SK-N-SH (cell line): ENCODE measurements around the gene GSK3A. TPM values are rescaled to one million over a fixed set of nuclear protein-coding genes. Genes with fewer than 3 reads are reported as not detected.

Experiments used
- CTCF ChIA-PET: fragments of 300-600, 350-600 bp; formaldehyde crosslinking; extraction: SDS; loops from one replicate; lab custom pipeline; 2021; lab: Yijun Ruan, JAX
- POLR2A ChIA-PET: fragments of 350-600 bp; sonication (Branson Sonifier 250); formaldehyde crosslinking; extraction: SDS; loops from one replicate; lab custom pipeline; 2020; ENCODE audit warnings: antibody characterized with exemption, inconsistent platforms; lab: Yijun Ruan, JAX
- DNase-seq: peaks from one replicate; pipeline ENCODE4 v3.0.0; 2012
- H2AFZ ChIP-seq: fragments of 200-600 bp; sonication (generic); 2 replicates; pipeline ENCODE4 v1.8.1; 2016; ENCODE audit warnings: antibody characterized with exemption, mild to moderate bottlenecking, low read depth
- H3F3A ChIP-seq: fragments of 200-600 bp; sonication (generic); replicated peaks from 2 replicates; pipeline ENCODE3; 2016; ENCODE audit warnings: antibody characterized with exemption, mild to moderate bottlenecking; ENCODE audit not compliant: insufficient read depth
- H3K27ac ChIP-seq, 2 experiments: fragments of 200-500 bp in 1 of 2; fragments of 200-600 bp in 1 of 2; sonication (Bioruptor generic) in 1 of 2; sonication (generic), shearing (Covaris generic) in 1 of 2; 2 replicates each; pipeline versions ENCODE4 v1.5.1 to v1.6.1; 2014 to 2016; ENCODE audit warnings: low read depth in 2 of 2, inconsistent platforms in 1 of 2, low read length in 1 of 2, mild to moderate bottlenecking in 1 of 2, mixed read lengths in 1 of 2
- H3K27me3 ChIP-seq: fragments of 200-600 bp; sonication (generic), shearing (Covaris generic); 2 replicates; pipeline ENCODE4 v1.6.1; 2016; ENCODE audit warnings: mixed run types; ENCODE audit not compliant: insufficient read depth
- H3K36me3 ChIP-seq, 2 experiments: fragments of 200-500 bp in 1 of 2; fragments of 200-600 bp in 1 of 2; sonication (Bioruptor generic) in 1 of 2; sonication (generic) in 1 of 2; replicated peaks in 1 of 2; 2 replicates each; pipeline versions ENCODE3 to v1.5.1; 2014 to 2016; ENCODE audit warnings: low read length in 1 of 2, mild to moderate bottlenecking in 1 of 2; ENCODE audit not compliant: insufficient read depth in 2 of 2, control insufficient read depth in 1 of 2
- H3K4me1 ChIP-seq, 2 experiments: fragments of 200-500 bp in 1 of 2; fragments of 200-600 bp in 1 of 2; sonication (Bioruptor generic) in 1 of 2; sonication (generic), shearing (Covaris generic) in 1 of 2; 2 replicates each; pipeline versions ENCODE4 v1.5.1 to v1.6.1; 2014 to 2016; ENCODE audit warnings: low read depth in 1 of 2, low read length in 1 of 2, mixed run types in 1 of 2; ENCODE audit not compliant: insufficient read depth in 2 of 2, control insufficient read depth in 1 of 2
- H3K4me2 ChIP-seq: fragments of 200-600 bp; sonication (generic), shearing (Covaris generic); 2 replicates; pipeline ENCODE4 v1.6.1; 2017; ENCODE audit warnings: mixed run types
- H3K4me3 ChIP-seq, 2 experiments: fragments of 200-500 bp in 1 of 2; fragments of 200-600 bp in 1 of 2; sonication (Bioruptor generic) in 1 of 2; sonication (generic), shearing (Covaris generic) in 1 of 2; 2 replicates each; pipeline versions ENCODE4 v1.5.1 to v1.8.1; 2014 to 2016; ENCODE audit warnings: low read depth in 2 of 2, inconsistent platforms in 1 of 2, low read length in 1 of 2, mild to moderate bottlenecking in 1 of 2, mixed read lengths in 1 of 2, moderate library complexity in 1 of 2
- H3K79me2 ChIP-seq: fragments of 200-600 bp; sonication (generic); 2 replicates; pipeline ENCODE4 v1.8.1; 2017; ENCODE audit warnings: mild to moderate bottlenecking; ENCODE audit not compliant: insufficient read depth
- H3K9ac ChIP-seq: fragments of 200-600 bp; sonication (generic); 2 replicates; pipeline ENCODE4 v1.6.1; 2017; ENCODE audit warnings: mixed run types
- H3K9me2 ChIP-seq: fragments of 200-600 bp; sonication (generic); 2 replicates; pipeline ENCODE4 v1.6.1; 2017; ENCODE audit warnings: mixed run types
- H3K9me3 ChIP-seq: fragments of 200-600 bp; sonication (generic); 2 replicates; pipeline ENCODE4 v1.6.1; 2017; ENCODE audit warnings: mixed run types, mild to moderate bottlenecking, moderate library complexity
- H4K20me1 ChIP-seq: fragments of 200-600 bp; sonication (generic); 2 replicates; pipeline ENCODE4 v1.6.1; 2017; ENCODE audit warnings: mild to moderate bottlenecking, mixed run types; ENCODE audit not compliant: insufficient read depth
- CHD2 ChIP-seq: fragments of 150-350 bp; IDR thresholded peaks from 2 replicates; pipeline ENCODE4 v1.6.1; 2018; ENCODE audit warnings: low read length; ENCODE audit not compliant: partially characterized antibody
- ELF1 ChIP-seq: IDR thresholded peaks from 2 replicates; pipeline ENCODE4 v1.4.0; 2012
- EP300 ChIP-seq, 2 experiments: IDR thresholded peaks; 2 replicates each; pipeline versions ENCODE4 v1.4.0 to v1.6.1; 2012; ENCODE audit warnings: borderline replicate concordance in 1 of 2, low read depth in 1 of 2, low read length in 1 of 2
- FOSL2 ChIP-seq: IDR thresholded peaks from 2 replicates; pipeline ENCODE4 v1.4.0; 2012; ENCODE audit warnings: low read depth, mild to moderate bottlenecking, moderate library complexity, borderline replicate concordance
- FOXJ3 ChIP-seq: sonication (generic); formaldehyde crosslinking; IDR thresholded peaks from 2 replicates; pipeline ENCODE4 v1.5.1; 2020; ENCODE audit warnings: mild to moderate bottlenecking, missing genetic modification reagents
- FOXM1 ChIP-seq: IDR thresholded peaks from 2 replicates; pipeline ENCODE4 v1.4.0; 2012; ENCODE audit warnings: low read depth, mild to moderate bottlenecking
- MEF2A ChIP-seq: IDR thresholded peaks from 2 replicates; pipeline ENCODE4 v1.4.0; 2012; ENCODE audit warnings: low read depth, borderline replicate concordance
- NFIC ChIP-seq: IDR thresholded peaks from 2 replicates; pipeline ENCODE4 v1.4.0; 2012; ENCODE audit warnings: borderline replicate concordance
- POLR2AphosphoS5 ChIP-seq: IDR thresholded peaks from 2 replicates; pipeline ENCODE4 v1.6.1; 2012; ENCODE audit warnings: low read depth, low read length
- RCOR1 ChIP-seq: fragments of 150-350 bp; IDR thresholded peaks from 2 replicates; pipeline ENCODE4 v1.6.1; 2017; ENCODE audit warnings: antibody characterized with exemption, low read length
- REST ChIP-seq: IDR thresholded peaks from 2 replicates; pipeline ENCODE4 v1.6.1; 2012; ENCODE audit warnings: mild to moderate bottlenecking, low read depth, low read length, moderate library complexity
- RFX5 ChIP-seq: IDR thresholded peaks from 2 replicates; pipeline ENCODE4 v1.6.1; 2012; ENCODE audit warnings: mild to moderate bottlenecking, improper control_type of control experiment, low read length
- RXRA ChIP-seq: IDR thresholded peaks from 2 replicates; pipeline ENCODE4 v1.4.0; 2012; ENCODE audit warnings: low read depth, mild to moderate bottlenecking, borderline replicate concordance
- SIN3A ChIP-seq: IDR thresholded peaks from 2 replicates; pipeline ENCODE4 v1.6.1; 2012; ENCODE audit warnings: low read depth, mild to moderate bottlenecking, low read length, moderate library complexity, borderline replicate concordance
- SMC3 ChIP-seq: IDR thresholded peaks from 2 replicates; pipeline ENCODE4 v1.6.1; 2012; ENCODE audit warnings: low read depth, low read length, improper control_type of control experiment
- TAF1 ChIP-seq: IDR thresholded peaks from 2 replicates; pipeline ENCODE4 v1.6.1; 2012; ENCODE audit warnings: low read depth, mild to moderate bottlenecking, low read length, moderate library complexity, borderline replicate concordance
- TEAD4 ChIP-seq: IDR thresholded peaks from 2 replicates; pipeline ENCODE4 v1.4.0; 2012; ENCODE audit warnings: mild to moderate bottlenecking, borderline replicate concordance; ENCODE audit not compliant: insufficient read depth
- WGBS: methylation state at CpG from one replicate; pipeline ENCODE4 v1.1.6; 2017; ENCODE audit warnings: low lambda C conversion rate; 5-methylcytosine and 5-hydroxymethylcytosine counted together
- polyA plus RNA-seq, 3 experiments: library from polyadenylated mRNA; depleted of rRNA; stranded (reverse); fragments of >200 nt; gene quantifications; 2 replicates each; pipeline ENCODE4 v1.2.3, GENCODE V29; 2012
- TF ChIP-seq, protein P1 (sequence below): fragments of 200-600 bp; sonication (generic); IDR thresholded peaks from 2 replicates; pipeline ENCODE4 v1.6.1; 2017; ENCODE audit warnings: antibody characterized with exemption, mild to moderate bottlenecking, moderate library complexity
- TF ChIP-seq, protein P2 (sequence below): IDR thresholded peaks from 2 replicates; pipeline ENCODE4 v1.4.0; 2012; ENCODE audit warnings: low read depth
- TF ChIP-seq, protein P3 (sequence below): IDR thresholded peaks from 2 replicates; pipeline ENCODE4 v1.4.0; 2012; ENCODE audit warnings: low read depth, borderline replicate concordance

Gene GSK3A
- polyA plus RNA-seq, 1 of the 3 experiments (the other 2 are of a cell fraction), result 42.1 TPM

DNA sequence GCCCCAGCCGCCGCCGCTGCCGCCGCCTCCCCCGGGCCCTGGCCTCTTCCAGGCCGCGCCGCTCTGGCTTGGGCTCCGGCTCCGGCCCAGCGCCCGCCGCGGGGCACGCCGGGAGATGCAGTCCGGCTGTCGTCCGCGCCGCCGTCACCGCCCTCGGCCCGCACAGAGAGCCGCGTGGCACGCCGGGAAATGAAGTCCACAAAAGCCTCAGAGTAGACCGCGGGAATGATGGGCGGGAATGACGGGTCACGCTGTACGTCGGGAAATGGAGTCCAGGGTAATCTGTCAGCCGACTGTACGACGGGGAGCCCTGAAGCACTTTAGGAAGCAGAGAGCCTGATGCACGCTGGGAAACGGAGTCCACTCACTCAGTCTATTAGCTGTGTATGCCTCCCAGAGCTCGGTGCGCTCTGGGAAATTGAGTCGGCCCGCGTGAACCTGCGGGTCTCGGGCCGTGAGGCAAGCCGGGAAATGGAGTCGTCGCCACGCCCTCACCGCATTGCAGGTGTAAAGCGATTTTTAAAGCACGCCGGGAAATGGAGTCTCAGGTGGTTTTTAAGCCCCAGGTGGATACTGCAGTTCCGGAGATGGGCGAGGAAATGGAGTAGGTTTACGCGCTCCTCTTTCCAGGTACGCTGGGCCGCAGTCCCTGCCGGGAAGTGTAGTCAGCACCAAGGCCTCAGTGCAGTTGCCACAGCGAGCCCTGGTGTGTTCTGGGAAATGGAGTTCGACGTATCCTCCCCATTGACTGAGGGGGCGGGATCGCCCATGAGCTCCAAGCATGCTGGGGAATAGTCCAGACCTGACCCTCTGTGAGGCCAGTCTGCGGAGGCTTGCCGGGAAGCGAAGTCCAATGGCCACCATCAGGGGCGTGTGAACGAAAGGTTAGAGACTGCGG is at the start of gene GSK3A (continued):
- peak; percentile 32; the same call in 1 of the 2 replicates for TF ChIP-seq REST
- TF ChIP-seq TAF1, result peak; percentile 90
- no peak for TF ChIP-seq SMC3
- TF ChIP-seq, protein P1, sequence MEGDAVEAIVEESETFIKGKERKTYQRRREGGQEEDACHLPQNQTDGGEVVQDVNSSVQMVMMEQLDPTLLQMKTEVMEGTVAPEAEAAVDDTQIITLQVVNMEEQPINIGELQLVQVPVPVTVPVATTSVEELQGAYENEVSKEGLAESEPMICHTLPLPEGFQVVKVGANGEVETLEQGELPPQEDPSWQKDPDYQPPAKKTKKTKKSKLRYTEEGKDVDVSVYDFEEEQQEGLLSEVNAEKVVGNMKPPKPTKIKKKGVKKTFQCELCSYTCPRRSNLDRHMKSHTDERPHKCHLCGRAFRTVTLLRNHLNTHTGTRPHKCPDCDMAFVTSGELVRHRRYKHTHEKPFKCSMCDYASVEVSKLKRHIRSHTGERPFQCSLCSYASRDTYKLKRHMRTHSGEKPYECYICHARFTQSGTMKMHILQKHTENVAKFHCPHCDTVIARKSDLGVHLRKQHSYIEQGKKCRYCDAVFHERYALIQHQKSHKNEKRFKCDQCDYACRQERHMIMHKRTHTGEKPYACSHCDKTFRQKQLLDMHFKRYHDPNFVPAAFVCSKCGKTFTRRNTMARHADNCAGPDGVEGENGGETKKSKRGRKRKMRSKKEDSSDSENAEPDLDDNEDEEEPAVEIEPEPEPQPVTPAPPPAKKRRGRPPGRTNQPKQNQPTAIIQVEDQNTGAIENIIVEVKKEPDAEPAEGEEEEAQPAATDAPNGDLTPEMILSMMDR, result no peak
- TF ChIP-seq RFX5, result no peak
- TF ChIP-seq NFIC, result no peak
- TF ChIP-seq ELF1, result peak; percentile 87
- peak in 1 of 2 experiments; percentile 10; a peak in 1 of 4 replicates for TF ChIP-seq EP300 (IDR thresholded peaks at IDR 0.05; ENCODE audit: borderline replicate concordance in 1 of 2, low read depth in 1 of 2, low read length in 1 of 2)
- no peak for TF ChIP-seq FOXM1
- TF ChIP-seq, all 33 proteins: peak for 17

DNA sequence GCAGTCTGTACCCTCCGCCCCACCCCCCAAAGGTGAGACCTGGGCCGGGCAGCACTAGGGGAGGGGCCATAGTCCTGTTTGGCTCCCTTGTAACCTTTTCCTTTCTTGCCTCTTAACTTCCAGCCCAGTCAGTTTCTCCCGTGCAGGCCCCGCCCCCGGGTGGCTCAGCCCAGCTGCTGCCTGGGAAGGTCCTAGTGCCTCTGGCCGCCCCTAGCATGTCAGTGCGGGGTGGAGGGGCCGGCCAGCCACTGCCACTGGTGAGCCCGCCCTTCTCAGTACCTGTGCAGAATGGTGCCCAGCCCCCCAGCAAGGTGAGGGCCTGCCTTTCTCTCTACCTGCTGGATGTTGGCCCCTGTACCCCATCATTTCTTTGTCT is 49.0 kb upstream of the GSK3A start:
- DNase-seq, result no peak
- peaks cover 13% of the 10 kb centered on the region for H3F3A ChIP-seq
- no peaks in the 10 kb centered on the region for H3K9me3 ChIP-seq
- H3K27me3 ChIP-seq, result no peaks in the 10 kb centered on the region
- H2AFZ ChIP-seq, result no peak overlapping the region
- peaks cover 0 to 7% of the 10 kb centered on the region in 2 experiments; a peak in 1 of 4 replicates for H3K4me1 ChIP-seq
- peaks cover 16% of the 10 kb centered on the region for H3K79me2 ChIP-seq
- CTCF ChIA-PET, result interaction anchor here (2.0 to 9.5 kb wide), 3 partner anchors 13 to 47 kb away, joined by 6 to 60 read pairs (median 15); no protein-coding TSS in a partner anchor
- H4K20me1 ChIP-seq, result peaks cover 9% of the 10 kb centered on the region
- peaks cover 36 to 88% of the 10 kb centered on the region in 2 experiments for H3K36me3 ChIP-seq
- no peaks in the 10 kb centered on the region for H3K9me2 ChIP-seq
- H3K27ac ChIP-seq, result no peak overlapping the region; a peak in 1 of 4 replicates
- WGBS, result 77% methylated on average over 9 of the region's 9 CpGs
- no peak overlapping the region for H3K9ac ChIP-seq
- POLR2A ChIA-PET, result no interaction called here
- H3K4me3 ChIP-seq, result no peak overlapping the region
- H3K4me2 ChIP-seq, result no peak overlapping the region
- TF ChIP-seq EP300 (IDR thresholded peaks at IDR 0.05; ENCODE audit: borderline replicate concordance in 1 of 2, low read depth in 1 of 2, low read length in 1 of 2), result no peak
- no peak for TF ChIP-seq SMC3
- TF ChIP-seq RCOR1, result no peak
- TF ChIP-seq, protein P2, sequence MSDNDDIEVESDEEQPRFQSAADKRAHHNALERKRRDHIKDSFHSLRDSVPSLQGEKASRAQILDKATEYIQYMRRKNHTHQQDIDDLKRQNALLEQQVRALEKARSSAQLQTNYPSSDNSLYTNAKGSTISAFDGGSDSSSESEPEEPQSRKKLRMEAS, result no peak
- TF ChIP-seq MEF2A, result no peak
- TF ChIP-seq FOXJ3 (CRISPR knock-in tag), result no peak
- no peak for TF ChIP-seq SIN3A
- TF ChIP-seq RXRA, result no peak
- no peak for TF ChIP-seq TEAD4
- TF ChIP-seq FOSL2, result no peak
- TF ChIP-seq, protein P3, sequence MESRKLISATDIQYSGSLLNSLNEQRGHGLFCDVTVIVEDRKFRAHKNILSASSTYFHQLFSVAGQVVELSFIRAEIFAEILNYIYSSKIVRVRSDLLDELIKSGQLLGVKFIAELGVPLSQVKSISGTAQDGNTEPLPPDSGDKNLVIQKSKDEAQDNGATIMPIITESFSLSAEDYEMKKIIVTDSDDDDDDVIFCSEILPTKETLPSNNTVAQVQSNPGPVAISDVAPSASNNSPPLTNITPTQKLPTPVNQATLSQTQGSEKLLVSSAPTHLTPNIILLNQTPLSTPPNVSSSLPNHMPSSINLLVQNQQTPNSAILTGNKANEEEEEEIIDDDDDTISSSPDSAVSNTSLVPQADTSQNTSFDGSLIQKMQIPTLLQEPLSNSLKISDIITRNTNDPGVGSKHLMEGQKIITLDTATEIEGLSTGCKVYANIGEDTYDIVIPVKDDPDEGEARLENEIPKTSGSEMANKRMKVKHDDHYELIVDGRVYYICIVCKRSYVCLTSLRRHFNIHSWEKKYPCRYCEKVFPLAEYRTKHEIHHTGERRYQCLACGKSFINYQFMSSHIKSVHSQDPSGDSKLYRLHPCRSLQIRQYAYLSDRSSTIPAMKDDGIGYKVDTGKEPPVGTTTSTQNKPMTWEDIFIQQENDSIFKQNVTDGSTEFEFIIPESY, result no peak
- no peak for TF ChIP-seq CHD2
- TF ChIP-seq TAF1, result no peak
- no peak for TF ChIP-seq POLR2AphosphoS5
